DND-41 (cell line): ENCODE results near the gene CAPSL.

ENCODE experiments used
- CTCF ChIP-seq: IDR thresholded peaks from 2 replicates; pipeline ENCODE4 v1.5.1; 2012; ENCODE audit warnings: borderline replicate concordance, low read length, moderate library complexity, mild to moderate bottlenecking; ENCODE audit not compliant: poor library complexity, severe bottlenecking; ENCODE audit errors: extremely low read depth
- EZH2 ChIP-seq: IDR thresholded peaks from 3 replicates; pipeline ENCODE4 v1.6.1; 2012; ENCODE audit warnings: borderline replicate concordance, low read depth, mild to moderate bottlenecking, moderate library complexity, low read length, inconsistent platforms; ENCODE audit not compliant: severe bottlenecking

DNA sequence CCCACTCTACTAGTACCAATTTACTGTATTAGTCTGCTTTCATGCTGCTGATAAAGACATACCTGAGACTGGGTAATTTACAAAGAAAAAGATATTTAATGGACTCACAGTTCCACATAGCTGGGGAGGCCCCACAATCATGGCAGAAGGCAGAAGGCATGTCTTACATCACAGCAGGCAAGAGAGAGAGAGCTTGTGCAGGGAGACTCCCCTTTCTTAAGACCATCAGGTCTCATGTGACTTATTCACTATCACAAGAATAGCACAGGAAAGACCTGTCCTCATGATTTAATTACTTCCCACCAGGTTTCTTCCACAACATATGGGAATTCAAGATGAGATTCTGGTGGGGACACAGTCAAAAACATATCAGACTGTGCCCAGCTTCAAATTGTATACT lies 41.3 kb upstream of the CAPSL start:
- TF ChIP-seq CTCF (no peak), EZH2 (no peak)
